GM19467 (cell line): ENCODE results near the gene ZIC2.

ENCODE experiments used
- ATAC-seq: cut with Tn5 transposase; IDR thresholded peaks from one replicate; pipeline ENCODE4 v1.9.1; 2021; ENCODE audit warnings: mild to moderate bottlenecking, moderate library complexity; ENCODE audit not compliant: unreplicated experiment

ZIC2 gene

GRCh38 chr13:99973808-99974185, 7.8 kb upstream of the ZIC2 start:
- no peak for ATAC-seq

GRCh38 chr13:99974296-99974938, 7.2 kb upstream of the ZIC2 start:
- ATAC-seq: no peak

GRCh38 chr13:99974939-99975561, 6.5 kb upstream of the ZIC2 start:
- no peak for ATAC-seq

- ATAC-seq: no peak
Measured at GRCh38 chr13:99975626-99976025, 6.0 kb upstream of the ZIC2 start.

GRCh38 chr13:99976575-99976974, 5.0 kb upstream of the ZIC2 start:
- no peak for ATAC-seq

GRCh38 chr13:99977334-99977911, 4.2 kb upstream of the ZIC2 start:
- no peak for ATAC-seq

GRCh38 chr13:99977912-99978798, 3.4 kb upstream of the ZIC2 start:
- no peak for ATAC-seq

GRCh38 chr13:99978799-99979452, 2.7 kb upstream of the ZIC2 start:
- ATAC-seq: no peak

GRCh38 chr13:99979453-99980200, 2.0 kb upstream of the ZIC2 start:
- ATAC-seq: no peak

GRCh38 chr13:99980201-99980823, 1.3 kb upstream of the ZIC2 start:
- ATAC-seq: peak; percentile 63

GRCh38 chr13:99980824-99981734, 505 bp upstream of the ZIC2 start:
- ATAC-seq: no peak

GRCh38 chr13:99982036-99982730, 599 bp downstream of the ZIC2 start:
- ATAC-seq: no peak

GRCh38 chr13:99982731-99983498, 1.3 kb downstream of the ZIC2 start:
- ATAC-seq: no peak

GRCh38 chr13:99983499-99984401, 2.2 kb downstream of the ZIC2 start:
- ATAC-seq: no peak

GRCh38 chr13:99984461-99985240, 3.1 kb downstream of the ZIC2 start:
- no peak for ATAC-seq
